MM.1S (cell line): ENCODE data around the gene SLC35E2B.
"Not testable (repeated sequence)": the region's sequence is repeated elsewhere in the genome, so short reads cannot be mapped to it uniquely, and the experiment has no call there.

Experiments used
- EZH2phosphoT487 ChIP-seq: fragments of 300-600 bp; sonication (generic); IDR thresholded peaks from 2 replicates; pipeline ENCODE4 v1.6.1; 2018; ENCODE audit warnings: antibody characterized with exemption, low read length
- TF ChIP-seq, protein P1 (sequence below): fragments of 300-600 bp; sonication (generic); IDR thresholded peaks from 2 replicates; pipeline ENCODE4 v1.5.1; 2016; ENCODE audit warnings: antibody characterized with exemption, low read length, mixed read lengths

DNA sequence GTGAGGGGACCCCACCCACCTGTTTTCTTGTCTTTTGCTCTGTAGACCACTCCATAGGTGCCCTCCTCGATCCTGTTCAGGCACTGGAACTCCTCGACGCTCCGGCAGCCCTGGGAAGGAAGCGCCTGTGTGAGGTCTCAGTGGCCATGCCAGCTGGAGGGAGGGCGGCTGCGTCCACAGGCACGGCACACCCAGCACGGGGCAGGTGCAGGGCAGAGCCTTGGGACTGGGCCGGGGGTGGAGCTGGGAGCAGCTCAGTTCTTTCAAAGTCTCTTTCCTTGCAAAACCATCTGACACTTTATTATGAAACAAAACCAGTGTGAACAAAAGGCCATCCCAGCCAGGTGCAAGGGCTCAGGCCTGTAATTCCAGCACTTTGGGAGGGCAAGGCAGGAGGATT is 13.0 kb upstream of the SLC35E2B start:
- TF ChIP-seq EZH2phosphoT487: not testable (repeated sequence)
- TF ChIP-seq, protein P1, sequence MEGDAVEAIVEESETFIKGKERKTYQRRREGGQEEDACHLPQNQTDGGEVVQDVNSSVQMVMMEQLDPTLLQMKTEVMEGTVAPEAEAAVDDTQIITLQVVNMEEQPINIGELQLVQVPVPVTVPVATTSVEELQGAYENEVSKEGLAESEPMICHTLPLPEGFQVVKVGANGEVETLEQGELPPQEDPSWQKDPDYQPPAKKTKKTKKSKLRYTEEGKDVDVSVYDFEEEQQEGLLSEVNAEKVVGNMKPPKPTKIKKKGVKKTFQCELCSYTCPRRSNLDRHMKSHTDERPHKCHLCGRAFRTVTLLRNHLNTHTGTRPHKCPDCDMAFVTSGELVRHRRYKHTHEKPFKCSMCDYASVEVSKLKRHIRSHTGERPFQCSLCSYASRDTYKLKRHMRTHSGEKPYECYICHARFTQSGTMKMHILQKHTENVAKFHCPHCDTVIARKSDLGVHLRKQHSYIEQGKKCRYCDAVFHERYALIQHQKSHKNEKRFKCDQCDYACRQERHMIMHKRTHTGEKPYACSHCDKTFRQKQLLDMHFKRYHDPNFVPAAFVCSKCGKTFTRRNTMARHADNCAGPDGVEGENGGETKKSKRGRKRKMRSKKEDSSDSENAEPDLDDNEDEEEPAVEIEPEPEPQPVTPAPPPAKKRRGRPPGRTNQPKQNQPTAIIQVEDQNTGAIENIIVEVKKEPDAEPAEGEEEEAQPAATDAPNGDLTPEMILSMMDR: not testable (repeated sequence)
